ENCODE data around the gene OTUD5. TPM values are rescaled to one million over a fixed set of nuclear protein-coding genes. Genes with fewer than 3 reads are reported as not detected.

OTUD5 gene
- total RNA-seq, 1 experiment from 2014 or later: 41.4 TPM

- Histone ChIP-seq H3K9me3 (ENCODE audit: low read length) (no peaks in the 10 kb centered on the region), H3F3A (ENCODE audit: low read length, unreplicated experiment) (no peaks in the 10 kb centered on the region), H3K27me3 (ENCODE audit: low read length) (no peaks in the 10 kb centered on the region), H3K9me2 (replicated peaks; ENCODE audit: low read length) (no peaks in the 10 kb centered on the region), H3K27ac (ENCODE audit: low read length) (no peak overlapping the region), H3K79me2 (ENCODE audit: low read length) (peaks cover 35% of the 10 kb centered on the region), H3K4me1 (ENCODE audit: insufficient read depth, low read length) (peaks cover 10% of the 10 kb centered on the region), H4K20me1 (ENCODE audit: low read length) (no peaks in the 10 kb centered on the region), H3K36me3 (ENCODE audit: low read depth, low read length) (peaks cover 6% of the 10 kb centered on the region), H3K4me2 (ENCODE audit: low read length) (no peak overlapping the region), H3K4me3 (ENCODE audit: low read length) (no peak overlapping the region), H3K9ac (ENCODE audit: low read length) (no peak overlapping the region), H2AFZ (ENCODE audit: low read length) (no peak overlapping the region)
- CTCF ChIA-PET: no interaction called here
- ATAC-seq: no peak
- TF ChIP-seq EZH2phosphoT487 (IDR thresholded peaks at IDR 0.05; ENCODE audit: borderline replicate concordance, low read length): no peak
- no peak for TF ChIP-seq CTCF (conservative IDR thresholded peaks at IDR 0.05; ENCODE audit: low read depth, low read length)
- TF ChIP-seq EZH2 (IDR thresholded peaks at IDR 0.05; ENCODE audit: low read length, unreplicated experiment): no peak
- BruUV-seq (replicated peaks): TSS peak; percentile 2
- POLR2A ChIA-PET (ENCODE audit: unreplicated experiment): no interaction called here
- intact Hi-C loops (cut with micrococcal nuclease): no loop called here
- no peak for DNase-seq
These were observed 55.3 kb downstream of the OTUD5 start for GRCh38 chrX:48902135-48902534.

GRCh38 chrX:48901069-48901468 is 56.3 kb downstream of the OTUD5 start:
- no peak overlapping the region for H3K4me3 ChIP-seq (ENCODE audit: low read length)
- H3K4me2 ChIP-seq (ENCODE audit: low read length): no peak overlapping the region
- peaks cover 17% of the 10 kb centered on the region for H3K4me1 ChIP-seq (ENCODE audit: insufficient read depth, low read length)
- no peaks in the 10 kb centered on the region for H3K9me2 ChIP-seq (replicated peaks; ENCODE audit: low read length)
- H2AFZ ChIP-seq (ENCODE audit: low read length): no peak overlapping the region
- H3K9ac ChIP-seq (ENCODE audit: low read length): no peak overlapping the region
- peaks cover 46% of the 10 kb centered on the region for H3K79me2 ChIP-seq (ENCODE audit: low read length)
- intact Hi-C loops (cut with micrococcal nuclease): no loop called here
- ChIA-PET CTCF (no interaction called here), POLR2A (ENCODE audit: unreplicated experiment) (interaction anchor here (0.7 kb wide), 1 partner anchor 383 kb away, joined by 3 read pairs; no protein-coding TSS in a partner anchor)
- H3K27me3 ChIP-seq (ENCODE audit: low read length): no peaks in the 10 kb centered on the region
- no peaks in the 10 kb centered on the region for H3K9me3 ChIP-seq (ENCODE audit: low read length)
- DNase-seq: no peak
- no peak for ATAC-seq
- TF ChIP-seq EZH2 (IDR thresholded peaks at IDR 0.05; ENCODE audit: low read length, unreplicated experiment) (no peak), EZH2phosphoT487 (IDR thresholded peaks at IDR 0.05; ENCODE audit: borderline replicate concordance, low read length) (no peak), CTCF (conservative IDR thresholded peaks at IDR 0.05; ENCODE audit: low read depth, low read length) (no peak)
- no peaks in the 10 kb centered on the region for H3F3A ChIP-seq (ENCODE audit: low read length, unreplicated experiment)
- H3K27ac ChIP-seq (ENCODE audit: low read length): no peak overlapping the region
- no peaks in the 10 kb centered on the region for H4K20me1 ChIP-seq (ENCODE audit: low read length)
- no TSS peak for BruUV-seq (replicated peaks)
- peaks cover 6% of the 10 kb centered on the region for H3K36me3 ChIP-seq (ENCODE audit: low read depth, low read length)

GRCh38 chrX:48899078-48899410 is 58.4 kb downstream of the OTUD5 start:
- H3K36me3 ChIP-seq (ENCODE audit: low read depth, low read length): peaks cover 6% of the 10 kb centered on the region
- POLR2A ChIA-PET (ENCODE audit: unreplicated experiment): no interaction called here
- intact Hi-C loops (cut with micrococcal nuclease): loop anchor here (5.0 kb wide), 1 partner anchor 143 kb away; the partner anchor contains the start of gene TFE3

More at GRCh38 chrX:48899078-48899410, 58.4 kb downstream of the OTUD5 start:
- Histone ChIP-seq H3K9me2 (replicated peaks; ENCODE audit: low read length) (no peaks in the 10 kb centered on the region), H3K79me2 (ENCODE audit: low read length) (peaks cover 60% of the 10 kb centered on the region), H3K4me3 (ENCODE audit: low read length) (peak overlapping the region; percentile 92), H3F3A (ENCODE audit: low read length, unreplicated experiment) (no peaks in the 10 kb centered on the region), H3K4me1 (ENCODE audit: insufficient read depth, low read length) (peaks cover 17% of the 10 kb centered on the region), H2AFZ (ENCODE audit: low read length) (no peak overlapping the region), H3K27ac (ENCODE audit: low read length) (no peak overlapping the region), H4K20me1 (ENCODE audit: low read length) (no peaks in the 10 kb centered on the region), H3K9ac (ENCODE audit: low read length) (peak overlapping the region; percentile 98), H3K9me3 (ENCODE audit: low read length) (no peaks in the 10 kb centered on the region), H3K4me2 (ENCODE audit: low read length) (peak overlapping the region; percentile 93), H3K27me3 (ENCODE audit: low read length) (no peaks in the 10 kb centered on the region)
- no peak for TF ChIP-seq CTCF (conservative IDR thresholded peaks at IDR 0.05; ENCODE audit: low read depth, low read length)
- TF ChIP-seq EZH2phosphoT487 (IDR thresholded peaks at IDR 0.05; ENCODE audit: borderline replicate concordance, low read length): no peak
- TF ChIP-seq EZH2 (IDR thresholded peaks at IDR 0.05; ENCODE audit: low read length, unreplicated experiment): no peak
- DNase-seq (no peak), ATAC-seq (no peak)
- BruUV-seq (replicated peaks): no TSS peak
- CTCF ChIA-PET: no interaction called here

Measured in PC-3 (cell line).